SK-N-MC (cell line): ENCODE results near the gene TXLNA.

Experiments
- EZH2 ChIP-seq: fragments of 200-600 bp; sonication (generic); IDR thresholded peaks from one replicate; pipeline ENCODE4 v1.6.1; 2017; ENCODE audit warnings: antibody characterized with exemption
- FOXP2 ChIP-seq: optimal IDR thresholded peaks from 2 replicates; pipeline ENCODE3; 2011; ENCODE audit warnings: mild to moderate bottlenecking, moderate library complexity; ENCODE audit not compliant: insufficient read depth; ENCODE audit errors: extremely low read length, control extremely low read depth
- POLR2AphosphoS5 ChIP-seq: IDR thresholded peaks from 2 replicates; pipeline ENCODE4 v1.6.1; 2012; ENCODE audit warnings: mild to moderate bottlenecking, low read depth, low read length, borderline replicate concordance

- TF ChIP-seq POLR2AphosphoS5 (no peak), EZH2 (no peak), FOXP2 (no peak)
Observed at GRCh38 chr1:32186077-32186476, 6.6 kb downstream of the TXLNA start.
